HEK293 (cell line): ENCODE data around the gene KDM3B.
A peak's percentile ranks its signal among the peaks of the same experiment; 100 is the strongest.

ENCODE experiments used
- CTCF ChIA-PET: fragments of 350-600 bp; formaldehyde crosslinking; extraction: SDS; loops from one replicate; lab custom pipeline; 2021; ENCODE audit warnings: antibody characterized with exemption; lab: Yijun Ruan, JAX
- POLR2A ChIA-PET: fragments of 300-600 bp; formaldehyde crosslinking; extraction: SDS; loops from one replicate; lab custom pipeline; 2020; ENCODE audit warnings: antibody characterized with exemption, inconsistent platforms; lab: Yijun Ruan, JAX
- H3K27ac ChIP-seq: fragments of 200-500 bp; sonication (Bioruptor generic); 2 replicates; pipeline ENCODE4 v1.5.1; 2014; ENCODE audit warnings: low read depth, low read length, control low read depth, inconsistent platforms; ENCODE audit errors: extremely low read depth
- H3K36me3 ChIP-seq, 2 experiments: fragments of 200-500 bp in 1 of 2; sonication (Bioruptor generic) in 1 of 2; 1 replicate in 1 of 2; 2 replicates in 1 of 2; pipeline ENCODE4 v1.5.1; 2014 to 2017; ENCODE audit warnings: inconsistent platforms in 2 of 2, low read length in 2 of 2; ENCODE audit not compliant: control insufficient read depth in 2 of 2, insufficient read depth in 1 of 2
- H3K4me1 ChIP-seq: fragments of 200-500 bp; sonication (Bioruptor generic); 2 replicates; pipeline ENCODE4 v1.5.1; 2014; ENCODE audit warnings: mild to moderate bottlenecking, low read length, inconsistent platforms; ENCODE audit not compliant: control insufficient read depth, insufficient read depth
- H3K4me3 ChIP-seq: 2 replicates; pipeline ENCODE4 v1.5.1; 2011; ENCODE audit warnings: low read depth, mild to moderate bottlenecking, control low read depth, low read length, moderate library complexity
- H3K9me3 ChIP-seq: fragments of 200-500 bp; sonication (Bioruptor generic); 2 replicates; pipeline ENCODE4 v1.5.1; 2014; ENCODE audit warnings: low read depth, low read length, inconsistent platforms; ENCODE audit not compliant: control insufficient read depth, insufficient read depth
- EGR2 ChIP-seq: fragments of 450-650 bp; formaldehyde crosslinking; IDR thresholded peaks from 2 replicates; pipeline ENCODE4 v1.5.1; 2016; ENCODE audit warnings: low read depth, missing biosample characterization, missing genetic modification characterization
- INSM2 ChIP-seq: fragments of 450-650 bp; formaldehyde crosslinking; IDR thresholded peaks from 2 replicates; pipeline ENCODE4 v1.5.1; 2016; ENCODE audit warnings: missing biosample characterization, missing genetic modification characterization
- KLF1 ChIP-seq: fragments of 450-650 bp; formaldehyde crosslinking; IDR thresholded peaks from 2 replicates; pipeline ENCODE4 v1.5.1; 2016; ENCODE audit warnings: missing biosample characterization, missing genetic modification characterization
- KLF8 ChIP-seq: fragments of 450-650 bp; formaldehyde crosslinking; IDR thresholded peaks from 2 replicates; pipeline ENCODE4 v1.5.1; 2016; ENCODE audit warnings: missing biosample characterization, missing genetic modification characterization
- PRDM1 ChIP-seq: fragments of 450-650 bp; formaldehyde crosslinking; IDR thresholded peaks from 2 replicates; pipeline ENCODE4; 2016; ENCODE audit warnings: missing biosample characterization, missing genetic modification characterization
- PRDM2 ChIP-seq: fragments of 450-650 bp; formaldehyde crosslinking; IDR thresholded peaks from 2 replicates; pipeline ENCODE4 v1.5.1; 2016; ENCODE audit warnings: missing biosample characterization, missing genetic modification characterization, borderline replicate concordance
- YY1 ChIP-seq: fragments of 450-650 bp; formaldehyde crosslinking; IDR thresholded peaks from 2 replicates; pipeline ENCODE4 v1.5.1; 2018; ENCODE audit warnings: missing biosample characterization, missing genetic modification characterization
- ZBTB44 ChIP-seq: fragments of 450-650 bp; IDR thresholded peaks from 2 replicates; pipeline ENCODE4 v1.5.1; 2018; ENCODE audit warnings: missing biosample characterization, mild to moderate bottlenecking, missing genetic modification characterization
- ZNF10 ChIP-seq: fragments of 450-650 bp; formaldehyde crosslinking; IDR thresholded peaks from 2 replicates; pipeline ENCODE4 v1.5.1; 2017; ENCODE audit warnings: missing biosample characterization, missing genetic modification characterization
- ZNF138 ChIP-seq: fragments of 450-650 bp; formaldehyde crosslinking; IDR thresholded peaks from 2 replicates; pipeline ENCODE4 v1.5.1; 2016; ENCODE audit warnings: missing biosample characterization, missing genetic modification characterization, borderline replicate concordance
- ZNF184 ChIP-seq: fragments of 450-650 bp; IDR thresholded peaks from 2 replicates; pipeline ENCODE4 v1.5.1; 2018; ENCODE audit warnings: missing biosample characterization, mild to moderate bottlenecking, missing genetic modification characterization
- ZNF2 ChIP-seq: fragments of 450-650 bp; formaldehyde crosslinking; IDR thresholded peaks from 2 replicates; pipeline ENCODE4 v1.5.1; 2016; ENCODE audit warnings: missing biosample characterization, missing genetic modification characterization
- ZNF211 ChIP-seq: fragments of 450-650 bp; formaldehyde crosslinking; IDR thresholded peaks from 2 replicates; pipeline ENCODE4 v1.5.1; 2016; ENCODE audit warnings: low read depth, missing biosample characterization, missing genetic modification characterization
- ZNF223 ChIP-seq: fragments of 450-650 bp; formaldehyde crosslinking; IDR thresholded peaks from 2 replicates; pipeline ENCODE4 v1.5.1; 2016; ENCODE audit warnings: missing biosample characterization, missing genetic modification characterization
- ZNF488 ChIP-seq: fragments of 450-650 bp; formaldehyde crosslinking; IDR thresholded peaks from 2 replicates; pipeline ENCODE4 v1.5.1; 2016; ENCODE audit warnings: missing biosample characterization, missing genetic modification characterization
- ZNF514 ChIP-seq: fragments of 450-650 bp; formaldehyde crosslinking; IDR thresholded peaks from 2 replicates; pipeline ENCODE4 v1.5.1; 2016; ENCODE audit warnings: missing biosample characterization, missing genetic modification characterization
- ZNF585B ChIP-seq: fragments of 450-650 bp; formaldehyde crosslinking; IDR thresholded peaks from 2 replicates; pipeline ENCODE4 v1.5.1; 2016; ENCODE audit warnings: missing biosample characterization, missing genetic modification characterization
- ZNF660 ChIP-seq: fragments of 450-650 bp; IDR thresholded peaks from 2 replicates; pipeline ENCODE4 v1.5.1; 2018; ENCODE audit warnings: missing biosample characterization, mild to moderate bottlenecking, missing genetic modification characterization

Gene KDM3B

GRCh38 chr5:138354926-138355378 lies 2.5 kb downstream of the KDM3B start (continued):
- TF ChIP-seq PRDM2 (no peak), ZNF211 (no peak), ZNF184 (tag by site-specific recombination) (peak; percentile 76; the same call in 1 of the 2 replicates), ZNF514 (tag by site-specific recombination) (no peak), INSM2 (tag by site-specific recombination) (peak; percentile 66), YY1 (tag by site-specific recombination) (no peak), KLF8 (tag by site-specific recombination) (no peak), KLF1 (tag by site-specific recombination) (no peak), ZNF660 (no peak), ZNF585B (no peak), ZNF138 (tag by site-specific recombination) (no peak), ZNF2 (tag by site-specific recombination) (no peak), ZNF488 (tag by site-specific recombination) (no peak)
- TF ChIP-seq, all 188 proteins: peak for 13

GRCh38 chr5:138359621-138360020 lies 7.1 kb downstream of the KDM3B start:
- no peak overlapping the region for H3K4me3 ChIP-seq
- H3K36me3 ChIP-seq = peaks cover 0 to 4% of the 10 kb centered on the region in 2 experiments; a peak in 1 of 3 replicates
- CTCF ChIA-PET = no interaction called here
- peaks cover 19% of the 10 kb centered on the region for H3K4me1 ChIP-seq
- TF ChIP-seq ZBTB44 (tag by site-specific recombination) (no peak), ZNF10 (tag by site-specific recombination) (no peak), ZNF223 (tag by site-specific recombination) (no peak), PRDM1 (tag by site-specific recombination) (peak; percentile 62; the same call in 1 of the 2 replicates), EGR2 (tag by site-specific recombination) (no peak)
- TF ChIP-seq, all 188 proteins: peak for 1
- POLR2A ChIA-PET = interaction anchor here (0.6 kb wide), 1 partner anchor 22 kb away, joined by 3 read pairs; no protein-coding TSS in a partner anchor
- Histone ChIP-seq H3K9me3 (no peaks in the 10 kb centered on the region), H3K27ac (no peak overlapping the region)
